ENCODE results near the gene KLHL12. TPM values are rescaled to one million over a fixed set of nuclear protein-coding genes. Genes with fewer than 3 reads are reported as not detected.

The KLHL12 gene
- 22.8 and 25.2 TPM in 2 replicates for total RNA-seq
- polyA plus RNA-seq = 20.6 and 23.0 TPM in 2 replicates
- 21.4 and 23.0 TPM in 2 replicates for polyA plus RNA-seq (2011; cell fraction: cytosol; rRNA removed)
- polyA plus RNA-seq (2011; cell fraction: nucleus; rRNA removed) = 42.2 and 51.8 TPM in 2 replicates
- polyA plus RNA-seq (2012) = 17.9 and 21.5 TPM in 2 replicates
- 41.7 and 49.9 TPM in 2 replicates for polyA minus RNA-seq
- polyA minus RNA-seq (2011; cell fraction: cytosol; rRNA and poly(A)+ RNA removed) = 14.0 TPM
- polyA minus RNA-seq (2011; cell fraction: nucleus; rRNA and poly(A)+ RNA removed) = 15.5 and 32.6 TPM in 2 replicates
- Bru-seq, nascent RNA = percentile 71 among the genes with signal in this experiment
- percentile 65 among the genes with signal in this experiment for BruChase-seq, experiment 1, labeled RNA remaining after a 6-hour chase
- BruChase-seq, experiment 2, labeled RNA remaining after a 2-hour chase = percentile 70 among the genes with signal in this experiment
- long read RNA-seq, transcript KLHL12-203 (12 exons, 3,359 nt) = major isoform, 20 of 39 reads
- long read RNA-seq, partial matches to known transcripts = 5 of 39 reads
- long read RNA-seq, other reads (novel, unspliced or antisense) = 14 of 39 reads

DNA sequence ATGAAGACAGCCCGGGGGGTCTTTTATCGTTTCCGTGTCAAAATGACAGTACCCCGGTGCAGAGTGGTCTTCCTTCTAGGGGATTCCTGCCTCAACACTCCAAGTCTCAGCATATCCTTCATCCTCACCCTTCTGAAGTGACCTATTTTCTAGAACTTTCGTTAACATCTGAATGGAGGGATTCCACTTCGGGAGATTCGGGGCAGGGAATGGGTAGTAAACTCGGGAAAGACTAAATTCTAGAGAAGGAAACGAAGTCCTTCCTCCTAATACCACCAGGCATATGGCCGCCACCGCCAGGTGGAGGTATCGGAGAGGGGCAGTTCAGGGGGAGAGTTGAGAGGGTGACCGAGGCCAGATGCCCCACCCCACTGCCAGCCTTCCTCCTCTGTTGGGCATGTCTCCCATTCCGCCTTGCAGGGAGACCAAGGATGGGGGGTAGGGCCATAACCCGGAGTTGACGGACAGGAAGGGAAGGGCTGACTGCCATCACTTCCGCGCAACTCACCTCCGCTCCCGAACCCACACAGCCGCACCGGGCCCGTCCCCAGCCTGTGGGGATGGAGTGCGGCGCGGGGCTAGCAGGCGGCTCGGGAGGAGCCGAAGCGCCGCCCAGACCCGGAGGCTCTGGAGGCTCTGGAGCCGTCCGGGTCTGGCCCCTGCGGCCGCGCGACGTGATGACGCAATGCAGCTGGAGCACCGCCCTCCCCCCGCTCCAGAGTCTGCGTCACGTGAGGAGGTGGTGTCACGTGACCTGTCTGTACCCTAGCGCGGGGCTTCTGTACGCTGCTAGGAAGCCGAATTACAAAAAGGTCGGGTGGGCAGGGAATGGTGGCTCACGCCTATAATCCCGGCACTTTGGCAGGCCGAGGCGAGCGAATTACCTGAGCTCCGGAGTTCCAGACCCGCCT is at the start of gene KLHL12:
Gene KLHL12 (minus strand): TSS at position 654 of the 911 bp plus-strand sequence. CDS start 2,072 bp downstream, outside the sequence.
- Histone ChIP-seq H3K9me1 (replicated peaks; ENCODE audit: control insufficient read depth, extremely low read depth, insufficient read depth, low read length) (no peaks in the 10 kb centered on the region), H3K79me2 (ENCODE audit: control insufficient read depth, insufficient read depth, low read length) (peaks cover 4% of the 10 kb centered on the region), H3K27me3 (ENCODE audit: control insufficient read depth in 2 of 2, insufficient read depth in 2 of 2, low read length in 2 of 2) (no peaks in the 10 kb centered on the region), H2AFZ (ENCODE audit: low read depth, low read length) (peak within 1 kb of the TSS; percentile 86), H3K4me1 (ENCODE audit: control insufficient read depth, extremely low read depth, insufficient read depth, low read length) (peaks cover 2% of the 10 kb centered on the region), H3K4me3 (replicated peaks in 1 of 3; ENCODE audit: insufficient read depth in 1 of 3, low read depth in 1 of 3, low read length in 3 of 3) (peak within 1 kb of the TSS; percentile 33 to 99 (median 88)), H3K27ac (ENCODE audit: insufficient read depth, low read depth, low read length) (peak within 1 kb of the TSS; percentile 70), H3K9me3 (replicated peaks; ENCODE audit: control insufficient read depth, insufficient read depth, low read length) (no peaks in the 10 kb centered on the region), H4K20me1 (replicated peaks; ENCODE audit: control insufficient read depth, extremely low read depth, insufficient read depth, low read length) (no peaks in the 10 kb centered on the region), H3K9ac (replicated peaks; ENCODE audit: extremely low read depth, insufficient read depth, low read length) (peak within 1 kb of the TSS; percentile 77), H3K4me2 (ENCODE audit: insufficient read depth, low read length) (peak within 1 kb of the TSS; percentile 87), H3K36me3 (ENCODE audit: control insufficient read depth in 2 of 2, extremely low read depth in 1 of 2, insufficient read depth in 2 of 2, low read length in 2 of 2) (peaks cover 0 to 2% of the 10 kb centered on the region in 2 experiments)
- FAIRE-seq (peak; percentile 91), DNase-seq (ENCODE audit: low read depth, low spot score) (peak; percentile 97)
- ChIA-PET POLR2A (interaction anchor here (0.6 kb wide), 1 partner anchor 38 kb away, joined by 4 read pairs; no protein-coding TSS in a partner anchor), CTCF (interaction anchor here (0.7 to 1.2 kb wide), 4 partner anchors 41 to 80 kb away, joined by 3 to 5 read pairs (median 4); partner anchors contain the start of gene TMEM183A)
- TSS peak; percentile 65 for BruUV-seq (replicated peaks)
- dilution Hi-C loops (cut with MboI; ENCODE audit: extremely low pct_ligation_motif_present, low sequenced_read_pairs) (no loop called here), intact Hi-C loops (cut with micrococcal nuclease) (loop anchor here (1.0 to 2.0 kb wide), 6 partner anchors 26 to 80 kb away; partner anchors contain the start of genes ADIPOR1 and TMEM183A)
- TF ChIP-seq GATA2 (IDR thresholded peaks at IDR 0.05; ENCODE audit: insufficient read depth, insufficient read length, low read depth, low read length) = no peak
- TF ChIP-seq JUN (IDR thresholded peaks at IDR 0.05; ENCODE audit: borderline replicate concordance, insufficient read depth, insufficient read length, low read depth) = peak; percentile 31
- TF ChIP-seq POLR2AphosphoS5 (IDR thresholded peaks at IDR 0.05; ENCODE audit: insufficient read depth, low read depth, low read length) = peak; percentile 95
- peak; percentile 93 for TF ChIP-seq POLR2A (IDR thresholded peaks at IDR 0.05; ENCODE audit: low read depth, low read length)
- peak; percentile 6 for TF ChIP-seq FOS (IDR thresholded peaks at IDR 0.05; ENCODE audit: borderline replicate concordance, insufficient read depth, low read length)
- no peak for TF ChIP-seq MYC (IDR thresholded peaks at IDR 0.05; ENCODE audit: low read depth, low read length)
- TF ChIP-seq, protein P1, sequence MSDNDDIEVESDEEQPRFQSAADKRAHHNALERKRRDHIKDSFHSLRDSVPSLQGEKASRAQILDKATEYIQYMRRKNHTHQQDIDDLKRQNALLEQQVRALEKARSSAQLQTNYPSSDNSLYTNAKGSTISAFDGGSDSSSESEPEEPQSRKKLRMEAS (IDR thresholded peaks at IDR 0.05; ENCODE audit: insufficient read depth, insufficient read length) = peak; percentile 99
- TF ChIP-seq, protein P2, sequence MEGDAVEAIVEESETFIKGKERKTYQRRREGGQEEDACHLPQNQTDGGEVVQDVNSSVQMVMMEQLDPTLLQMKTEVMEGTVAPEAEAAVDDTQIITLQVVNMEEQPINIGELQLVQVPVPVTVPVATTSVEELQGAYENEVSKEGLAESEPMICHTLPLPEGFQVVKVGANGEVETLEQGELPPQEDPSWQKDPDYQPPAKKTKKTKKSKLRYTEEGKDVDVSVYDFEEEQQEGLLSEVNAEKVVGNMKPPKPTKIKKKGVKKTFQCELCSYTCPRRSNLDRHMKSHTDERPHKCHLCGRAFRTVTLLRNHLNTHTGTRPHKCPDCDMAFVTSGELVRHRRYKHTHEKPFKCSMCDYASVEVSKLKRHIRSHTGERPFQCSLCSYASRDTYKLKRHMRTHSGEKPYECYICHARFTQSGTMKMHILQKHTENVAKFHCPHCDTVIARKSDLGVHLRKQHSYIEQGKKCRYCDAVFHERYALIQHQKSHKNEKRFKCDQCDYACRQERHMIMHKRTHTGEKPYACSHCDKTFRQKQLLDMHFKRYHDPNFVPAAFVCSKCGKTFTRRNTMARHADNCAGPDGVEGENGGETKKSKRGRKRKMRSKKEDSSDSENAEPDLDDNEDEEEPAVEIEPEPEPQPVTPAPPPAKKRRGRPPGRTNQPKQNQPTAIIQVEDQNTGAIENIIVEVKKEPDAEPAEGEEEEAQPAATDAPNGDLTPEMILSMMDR (IDR thresholded peaks at IDR 0.05; ENCODE audit: extremely low read depth in 1 of 2, insufficient read depth in 1 of 2, low read depth in 1 of 2, low read length in 2 of 2) = peak; percentile 50 to 61

All from endothelial cell of umbilical vein (primary cell).